Hepatocyte (in vitro differentiated cells): ENCODE measurements around the gene GNG7.

Experiments
- EZH2 ChIP-seq: fragments of 200-600 bp; sonication (generic); IDR thresholded peaks from 2 replicates; pipeline ENCODE4 v1.6.1; 2016; ENCODE audit warnings: antibody characterized with exemption, mild to moderate bottlenecking, borderline replicate concordance
- EZH2phosphoT487 ChIP-seq: fragments of 200-600 bp; sonication (generic); IDR thresholded peaks from one replicate; pipeline ENCODE4 v1.6.1; 2018; ENCODE audit warnings: antibody characterized with exemption, mild to moderate bottlenecking, low read depth, moderate library complexity; ENCODE audit not compliant: unreplicated experiment, severe bottlenecking
- TF ChIP-seq, protein P1 (sequence below): fragments of 200-600 bp; sonication (generic); IDR thresholded peaks from 2 replicates; pipeline ENCODE4 v1.5.1; 2016; ENCODE audit warnings: antibody characterized with exemption, mild to moderate bottlenecking; ENCODE audit not compliant: poor library complexity

DNA sequence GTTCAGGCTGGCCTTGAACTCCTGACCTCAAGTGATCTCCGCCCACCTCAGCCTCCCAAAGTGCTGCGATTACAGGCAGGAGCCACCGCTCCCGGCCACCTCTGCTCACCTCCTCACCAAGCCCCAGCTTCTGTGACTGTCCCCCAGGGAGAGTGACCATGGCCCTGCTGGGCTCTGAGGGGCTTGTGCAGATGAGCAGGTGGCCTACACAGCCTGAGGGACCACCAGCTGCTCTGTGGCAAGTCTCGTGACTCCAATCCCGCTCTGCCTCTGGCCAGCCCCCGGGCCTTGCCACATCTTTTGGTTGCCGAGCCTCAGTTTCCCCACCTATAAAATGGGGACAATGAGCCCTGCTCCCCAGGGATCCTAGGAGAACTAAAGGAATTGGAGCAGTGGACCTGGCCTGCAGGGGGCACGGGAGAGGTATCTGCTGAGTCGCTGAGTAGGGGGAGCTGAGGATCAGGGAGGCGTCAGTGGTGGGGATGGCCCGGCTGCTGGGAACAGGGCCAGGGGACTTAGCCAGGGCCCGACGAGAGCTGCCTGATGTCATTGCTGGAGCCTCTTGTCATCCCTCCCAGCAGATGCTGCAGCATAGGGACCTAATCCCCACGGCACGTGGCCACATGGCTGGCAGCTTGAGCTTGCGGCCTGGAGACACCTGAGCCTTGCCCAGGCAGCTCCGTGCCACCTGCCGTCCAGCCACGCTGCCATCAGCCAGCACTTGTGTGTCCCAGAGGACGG lies 151.9 kb downstream of the GNG7 start:
- TF ChIP-seq, protein P1, sequence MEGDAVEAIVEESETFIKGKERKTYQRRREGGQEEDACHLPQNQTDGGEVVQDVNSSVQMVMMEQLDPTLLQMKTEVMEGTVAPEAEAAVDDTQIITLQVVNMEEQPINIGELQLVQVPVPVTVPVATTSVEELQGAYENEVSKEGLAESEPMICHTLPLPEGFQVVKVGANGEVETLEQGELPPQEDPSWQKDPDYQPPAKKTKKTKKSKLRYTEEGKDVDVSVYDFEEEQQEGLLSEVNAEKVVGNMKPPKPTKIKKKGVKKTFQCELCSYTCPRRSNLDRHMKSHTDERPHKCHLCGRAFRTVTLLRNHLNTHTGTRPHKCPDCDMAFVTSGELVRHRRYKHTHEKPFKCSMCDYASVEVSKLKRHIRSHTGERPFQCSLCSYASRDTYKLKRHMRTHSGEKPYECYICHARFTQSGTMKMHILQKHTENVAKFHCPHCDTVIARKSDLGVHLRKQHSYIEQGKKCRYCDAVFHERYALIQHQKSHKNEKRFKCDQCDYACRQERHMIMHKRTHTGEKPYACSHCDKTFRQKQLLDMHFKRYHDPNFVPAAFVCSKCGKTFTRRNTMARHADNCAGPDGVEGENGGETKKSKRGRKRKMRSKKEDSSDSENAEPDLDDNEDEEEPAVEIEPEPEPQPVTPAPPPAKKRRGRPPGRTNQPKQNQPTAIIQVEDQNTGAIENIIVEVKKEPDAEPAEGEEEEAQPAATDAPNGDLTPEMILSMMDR: no peak
- no peak for TF ChIP-seq EZH2phosphoT487
- TF ChIP-seq EZH2: no peak
